ENCODE measurements around the gene KCTD3.

Gene KCTD3

DNA sequence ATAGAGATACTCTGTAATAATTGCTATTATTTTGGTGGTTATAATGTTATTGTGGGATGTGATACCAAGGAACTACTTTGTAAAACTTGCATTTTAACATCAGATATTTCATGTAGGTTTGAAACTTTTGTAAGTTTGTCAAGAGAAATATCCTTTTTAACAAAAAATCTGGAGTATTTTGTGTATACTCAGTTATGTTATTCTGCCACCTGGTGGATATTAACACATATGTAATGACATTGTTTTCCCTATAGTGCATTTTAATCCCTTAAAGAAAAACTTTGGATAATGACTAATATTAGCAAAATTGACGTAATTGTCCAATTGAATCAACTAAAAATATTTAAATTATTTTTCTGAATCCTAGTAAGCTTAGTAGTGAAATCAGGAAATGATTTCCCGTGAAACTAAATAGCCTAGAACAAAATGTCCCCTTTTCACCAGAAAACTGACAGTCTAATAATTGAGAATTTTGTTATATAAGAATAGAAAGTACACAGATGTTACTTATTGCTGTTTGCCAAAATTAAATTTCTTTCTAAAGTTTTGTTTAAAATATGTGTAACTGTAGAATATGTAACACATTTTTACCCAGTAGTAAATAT, 39.6 kb downstream of the KCTD3 start:
- DNase-seq: no peak

DNA sequence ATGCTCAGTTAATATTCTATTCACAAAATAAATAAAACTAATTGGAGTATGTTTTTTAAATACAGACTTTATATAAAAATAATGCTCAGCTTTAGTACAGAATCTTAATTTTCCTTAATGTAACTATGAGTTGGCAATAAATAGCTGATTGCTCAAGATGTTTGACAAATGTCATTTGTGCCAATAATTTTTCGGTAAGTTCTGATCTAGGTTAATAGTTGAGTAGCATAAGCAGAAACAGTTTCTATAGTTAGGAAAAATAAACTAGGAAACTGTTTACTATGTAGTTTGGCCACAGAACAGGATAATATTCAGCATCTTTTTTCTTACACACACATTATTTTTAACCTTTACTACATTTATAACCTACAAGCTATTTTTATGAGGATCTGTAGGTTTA, 40.3 kb downstream of the KCTD3 start:
- no peak for DNase-seq

DNA sequence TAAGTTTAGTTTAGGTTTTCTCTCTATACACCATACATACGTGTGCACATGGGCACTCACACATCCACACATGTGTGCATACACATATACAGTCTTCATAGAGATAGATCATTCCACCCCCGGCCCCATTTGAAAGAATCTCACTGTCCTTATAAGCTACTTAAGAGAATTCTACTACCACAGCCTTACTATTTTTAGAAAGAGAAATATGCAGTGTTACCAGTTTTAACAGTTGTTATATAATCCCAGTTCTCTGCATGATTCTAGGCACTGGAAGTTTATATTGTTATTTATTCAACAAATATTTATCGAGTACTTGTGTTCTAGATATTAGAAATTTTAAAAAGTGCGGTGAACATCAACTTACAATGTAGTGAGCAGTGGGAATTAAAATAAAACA, 41.5 kb downstream of the KCTD3 start:
- DNase-seq: no peak

DNA sequence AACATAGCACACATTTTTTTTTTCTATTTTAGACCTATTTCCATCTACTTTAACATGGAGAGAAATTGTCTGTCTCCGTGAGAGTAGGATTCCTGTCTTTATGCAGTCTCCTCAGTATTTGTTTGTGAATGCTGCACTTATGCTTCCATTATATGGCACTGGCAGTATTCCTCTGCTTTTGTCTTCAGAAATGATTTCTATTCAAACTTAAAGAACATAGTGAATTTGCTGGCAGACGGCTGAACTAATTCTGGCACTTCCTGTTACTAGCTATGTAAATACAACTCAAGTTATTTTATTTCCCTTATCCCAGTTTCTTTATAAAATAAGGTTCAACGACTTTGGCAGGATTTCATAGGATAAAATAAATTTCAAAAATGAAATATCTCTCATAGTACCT, 45.3 kb downstream of the KCTD3 start:
- DNase-seq: no peak

DNA sequence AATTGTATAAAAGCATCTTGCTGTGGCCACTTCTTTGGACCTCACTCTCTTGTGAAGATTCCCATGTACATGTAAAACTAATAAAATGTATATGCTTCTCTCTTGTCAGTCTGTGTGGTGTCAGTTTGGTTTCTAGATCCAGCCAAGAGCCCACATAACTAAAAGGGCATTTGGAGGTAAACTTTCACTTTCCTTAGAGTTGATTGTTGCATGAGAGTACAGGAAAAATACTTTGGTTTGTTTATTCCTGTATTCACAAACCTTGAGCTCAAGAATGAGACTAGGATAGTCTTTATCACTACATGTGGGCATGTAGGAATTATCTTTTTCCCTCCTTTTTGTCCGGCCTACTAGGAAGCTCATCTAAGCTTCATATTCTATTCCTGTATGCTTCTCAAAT, 50.9 kb downstream of the KCTD3 start:
- DNase-seq: no peak

DNA sequence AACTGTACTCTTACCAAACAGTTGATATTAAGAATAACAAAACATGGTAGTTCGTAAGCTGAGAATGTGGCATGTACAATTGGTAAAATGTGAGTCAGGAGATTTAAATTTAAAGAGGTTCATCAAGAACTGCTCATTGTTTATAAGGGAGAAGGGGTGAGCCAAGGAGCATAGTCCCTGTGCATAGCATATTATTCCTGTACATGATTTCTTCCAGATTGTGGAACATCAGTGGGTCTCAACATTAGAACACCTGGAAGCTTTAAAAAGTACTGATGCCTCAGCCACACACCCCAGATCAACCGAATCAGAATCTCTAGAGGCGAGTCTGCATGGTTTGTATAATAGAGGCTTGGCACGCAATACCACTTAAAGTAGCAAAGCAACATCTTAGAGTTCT, 56.1 kb downstream of the KCTD3 start:
- DNase-seq: no peak

DNA sequence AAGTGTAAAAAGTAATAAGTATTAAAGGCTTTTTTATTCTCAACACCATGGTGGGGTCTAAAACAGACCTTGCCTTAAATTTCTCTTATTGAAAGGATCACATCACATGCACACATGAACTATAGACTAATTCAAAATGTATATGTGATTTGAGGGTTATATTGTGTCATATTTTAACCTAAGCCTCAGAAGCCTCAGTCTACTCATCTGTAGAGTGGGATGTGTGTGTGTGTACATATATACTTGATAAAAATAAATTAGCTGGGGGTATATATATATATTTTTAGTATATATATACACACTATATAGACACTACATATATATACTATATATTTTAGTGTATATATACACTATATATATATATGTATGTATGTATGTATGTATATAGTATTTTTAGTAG, 58.8 kb downstream of the KCTD3 start:
- DNase-seq: no peak

DNA sequence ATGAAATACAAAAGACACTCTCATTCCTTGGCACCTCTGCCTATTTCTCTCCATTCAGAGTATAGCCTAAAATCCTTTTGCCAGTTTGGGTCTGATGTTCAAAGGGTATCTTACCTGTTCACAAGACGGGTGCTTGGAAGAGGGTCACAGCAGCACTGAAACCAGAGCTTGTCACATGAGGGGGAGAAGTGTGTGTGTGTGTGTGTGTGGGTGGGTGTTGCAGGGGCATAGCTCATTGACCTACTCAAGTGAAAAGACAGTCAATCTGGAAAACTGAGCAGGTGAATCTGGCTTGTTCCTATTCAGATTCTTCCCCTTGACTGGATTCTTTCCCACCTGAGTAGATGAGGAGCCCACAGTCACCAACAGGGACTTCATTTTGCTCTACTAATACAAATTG, 63.9 kb downstream of the KCTD3 start:
- no peak for DNase-seq

DNA sequence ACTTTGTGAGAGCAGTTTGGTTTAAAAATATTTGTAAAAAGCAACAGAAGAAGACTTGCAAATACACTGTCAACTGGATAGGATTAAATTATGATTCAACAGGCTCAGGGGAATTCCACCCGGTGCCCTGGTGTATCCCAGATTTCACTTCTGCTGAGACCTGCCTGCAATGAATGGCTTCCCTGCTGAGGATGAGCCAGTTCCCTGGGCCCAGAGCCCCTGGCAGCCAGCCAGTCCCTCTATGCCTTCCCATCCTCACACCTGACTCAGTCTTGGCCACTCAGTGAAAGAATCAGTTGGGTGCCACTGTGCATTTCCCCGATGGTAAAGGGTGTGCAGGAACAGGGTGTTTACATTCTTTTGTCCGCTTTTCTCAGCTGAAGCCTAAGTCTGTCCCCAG, 64.4 kb downstream of the KCTD3 start:
- DNase-seq: no peak

DNA sequence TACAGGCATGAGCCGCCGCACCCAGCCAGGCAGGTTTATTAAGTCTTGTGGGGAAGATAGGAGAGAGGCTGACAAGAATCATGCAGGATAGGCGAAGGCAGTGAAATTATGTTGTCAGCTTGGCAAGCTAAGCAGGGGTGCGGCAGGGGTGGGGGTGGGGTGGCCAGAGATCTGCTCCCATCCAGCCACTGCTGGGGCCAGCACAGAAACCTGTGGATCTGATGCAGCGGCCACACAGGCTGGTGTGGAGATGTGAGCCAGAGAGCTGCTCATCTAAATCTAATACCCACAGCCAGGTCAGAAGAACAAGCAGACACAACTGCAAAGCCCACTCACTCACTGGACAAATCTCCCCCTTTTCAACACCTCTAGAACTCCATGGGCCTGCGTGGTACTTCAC, 68.7 kb downstream of the KCTD3 start:
- DNase-seq: no peak

DNA sequence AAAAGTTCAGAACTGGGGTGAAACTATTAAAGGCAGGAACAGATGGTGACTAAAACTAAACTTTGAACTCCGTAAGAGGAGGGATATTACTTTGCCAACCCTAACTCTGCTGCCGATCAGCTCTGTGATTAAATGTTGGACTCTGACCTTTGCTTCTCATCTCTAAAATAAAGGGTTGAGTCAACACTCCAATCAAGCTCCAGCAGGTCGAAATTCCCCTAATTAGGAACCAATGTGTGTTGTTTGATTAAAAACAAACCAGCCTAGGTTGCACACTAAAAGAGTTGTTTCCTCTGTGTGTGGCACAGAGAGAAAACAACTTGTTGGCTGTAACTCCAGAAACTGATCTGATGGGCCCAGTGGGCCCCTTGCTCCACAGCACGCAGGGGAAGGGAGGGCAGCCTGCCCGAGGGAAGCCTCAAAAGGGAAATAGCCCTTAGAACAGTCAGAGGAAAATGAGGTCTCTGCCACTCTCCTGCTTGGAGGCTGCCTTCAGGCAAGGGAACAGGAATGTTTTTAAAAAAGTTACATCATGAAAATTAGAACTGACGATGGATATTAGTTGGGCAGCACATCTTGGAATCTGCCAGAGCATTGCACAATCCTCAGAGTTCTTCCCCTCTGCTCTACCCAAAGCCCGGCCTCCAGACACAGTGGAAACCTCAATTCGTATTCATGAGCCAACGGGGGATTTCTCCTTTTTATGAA, 69.3 kb downstream of the KCTD3 start:
- DNase-seq: no peak

DNA sequence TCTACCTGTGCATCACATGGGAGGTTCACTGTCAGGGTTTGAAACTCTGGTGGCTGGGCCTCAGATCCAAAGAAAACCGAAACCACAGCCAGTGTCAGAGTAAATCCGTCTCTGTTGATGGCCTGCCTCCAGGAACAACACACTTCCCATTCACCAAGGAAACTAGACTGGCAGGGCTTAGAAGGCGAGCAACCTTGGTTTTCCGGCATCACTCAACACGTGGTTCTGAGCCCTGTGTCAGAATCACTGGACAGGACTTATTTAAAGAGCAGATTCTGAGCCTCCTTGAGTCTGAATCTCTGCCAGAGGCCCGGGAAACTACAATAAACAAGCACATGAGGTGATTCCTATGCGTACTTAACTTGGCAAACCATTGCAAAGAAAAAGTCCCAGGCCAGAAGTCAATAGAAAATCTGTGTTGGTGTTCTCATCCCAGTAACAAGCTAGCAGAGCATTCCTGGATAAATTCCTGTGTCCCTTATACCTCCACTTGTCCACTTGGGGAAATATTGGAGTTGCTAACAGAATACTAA, 70.0 kb downstream of the KCTD3 start:
- no peak for DNase-seq

DNA sequence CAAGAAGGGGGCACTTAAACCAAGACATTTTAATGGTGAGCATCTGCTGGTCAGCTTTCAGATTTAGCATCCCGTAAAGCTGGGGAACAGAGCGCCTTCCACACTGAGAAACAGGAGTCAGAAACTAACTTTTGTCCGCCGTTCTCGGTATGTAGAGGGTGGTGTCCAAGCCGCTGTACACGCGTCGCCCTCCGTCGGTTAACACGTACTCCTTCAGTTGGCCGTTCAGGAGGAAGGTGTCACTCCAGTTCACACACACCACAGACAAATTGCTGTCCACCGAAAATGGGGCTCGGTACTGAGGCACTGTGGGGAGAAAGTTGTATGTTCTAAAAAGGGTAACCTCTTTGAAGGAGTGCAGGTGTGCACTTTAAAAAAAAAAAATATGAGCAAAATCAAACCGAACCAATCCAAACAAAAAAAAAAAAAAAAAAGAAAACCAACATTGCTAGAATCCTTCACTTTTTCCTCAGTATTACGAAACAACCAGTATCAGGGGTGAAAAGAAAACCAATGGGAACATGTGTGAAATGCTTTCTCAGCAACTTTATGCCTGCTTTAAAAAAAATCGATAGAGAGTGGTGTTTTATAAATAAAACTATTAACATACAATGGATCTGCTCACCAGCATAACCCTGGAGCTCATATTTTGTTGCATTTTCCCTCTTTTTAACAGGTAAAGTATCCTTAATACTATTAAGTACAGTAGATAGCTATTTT, 73.5 kb downstream of the KCTD3 start:
- no peak for DNase-seq

DNA sequence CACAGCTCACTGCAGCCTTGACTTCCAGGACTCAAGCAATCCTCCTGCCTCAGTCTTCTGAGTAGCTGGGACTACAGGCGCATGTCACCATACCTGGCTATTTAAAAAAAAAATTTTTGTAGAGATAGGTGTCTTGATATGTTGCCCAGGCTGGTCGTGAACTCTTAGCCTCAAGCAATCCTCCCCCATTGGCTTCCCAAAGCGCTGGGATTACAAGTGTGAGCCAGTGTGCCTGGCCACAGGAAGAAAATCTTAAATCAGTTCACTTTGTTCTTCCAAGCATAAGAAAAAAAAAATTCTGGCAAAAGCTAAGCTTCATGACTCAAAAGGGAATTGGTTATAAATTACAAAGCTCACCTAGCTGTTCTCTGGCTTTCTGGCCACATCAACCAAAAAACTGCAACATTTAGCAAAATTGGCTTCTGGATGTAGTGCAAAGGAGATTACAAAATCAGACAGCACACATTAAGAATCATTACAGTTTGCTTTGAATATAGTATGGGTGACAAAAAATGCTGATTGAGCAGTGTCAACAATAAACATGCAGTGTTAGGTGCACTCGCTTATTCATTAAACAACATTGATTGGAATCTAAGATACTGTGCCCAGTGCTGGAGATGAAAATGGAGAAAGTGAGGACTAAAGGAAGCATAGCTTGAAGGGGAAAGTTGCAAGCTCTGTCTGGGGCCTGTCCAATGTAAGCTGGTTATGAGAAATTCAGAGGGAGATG, 76.7 kb downstream of the KCTD3 start:
- no peak for DNase-seq

DNA sequence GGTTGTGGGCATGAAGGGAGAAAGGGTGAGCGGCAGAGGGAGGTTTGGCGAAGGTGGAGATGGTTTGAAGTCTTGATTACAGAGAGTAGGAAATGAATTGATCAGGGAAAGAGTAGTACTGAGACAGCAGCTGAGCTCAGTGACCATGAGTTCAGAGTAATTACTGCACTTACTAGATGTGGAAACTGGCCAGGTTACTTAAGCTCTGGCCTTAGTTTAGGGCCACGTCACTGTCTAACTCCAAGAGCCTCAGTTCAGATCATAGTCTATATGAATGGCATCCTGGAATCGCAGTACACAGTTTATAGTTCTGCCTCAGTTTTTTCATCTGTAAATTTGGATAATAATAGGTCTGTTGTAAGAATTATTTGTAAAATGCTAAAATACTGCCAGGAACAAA, 78.1 kb downstream of the KCTD3 start:
- no peak for DNase-seq

DNA sequence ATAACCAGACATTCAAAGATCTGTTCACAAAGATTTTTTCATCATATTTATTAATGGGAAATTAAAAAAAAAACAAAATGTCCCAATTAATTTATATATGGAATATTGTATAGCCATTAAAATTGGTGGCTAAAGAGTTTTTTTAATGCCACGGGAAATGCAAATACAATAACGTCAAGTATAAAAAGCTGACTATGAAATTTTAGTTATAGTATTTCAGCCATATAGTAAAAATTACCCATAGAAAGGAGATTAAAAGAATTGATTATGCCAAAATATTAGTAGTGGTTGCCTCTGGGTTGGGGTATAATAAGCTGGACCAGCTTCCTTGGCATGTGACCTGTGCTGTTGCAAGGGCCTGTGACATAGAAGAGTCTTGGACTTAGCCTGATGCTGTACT, 78.8 kb downstream of the KCTD3 start:
- DNase-seq: no peak

DNA sequence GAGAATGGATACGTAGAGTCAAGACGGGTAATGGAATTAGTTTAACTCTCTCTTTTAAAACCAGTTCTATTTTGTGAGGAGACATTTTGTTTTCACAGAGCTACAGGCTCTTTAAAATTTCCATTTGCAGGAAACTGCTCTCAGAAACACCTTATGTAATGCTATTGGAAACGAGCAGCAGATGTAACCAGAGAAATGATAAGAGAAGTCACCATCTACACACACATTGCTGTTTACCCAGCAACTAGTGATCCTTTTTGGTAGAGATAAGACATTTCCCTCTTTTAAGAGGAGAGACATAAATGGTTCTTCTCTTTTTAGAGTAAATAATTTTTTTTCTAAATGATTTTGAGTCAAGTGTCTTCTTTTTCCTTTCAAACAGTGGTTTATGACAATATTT, 80.6 kb downstream of the KCTD3 start:
- DNase-seq: no peak

DNA sequence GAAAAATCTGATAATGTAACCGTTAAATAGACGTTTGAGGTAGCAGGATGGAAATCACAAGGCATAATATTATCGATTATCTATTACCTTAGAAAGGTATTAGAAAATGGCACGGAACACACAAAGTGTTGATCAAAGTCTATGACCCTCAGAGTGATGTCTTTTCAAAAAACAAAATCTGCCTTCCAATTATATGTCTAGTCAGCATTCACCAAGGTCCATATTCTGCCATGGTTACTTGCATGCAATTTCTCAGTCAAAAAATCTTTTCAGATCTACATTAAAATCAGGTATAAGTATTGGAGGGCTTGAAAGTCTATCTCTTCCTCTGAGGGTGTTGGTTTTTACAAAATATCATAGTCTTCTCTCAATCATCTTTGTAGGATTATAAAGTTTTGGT, 81.9 kb downstream of the KCTD3 start:
- no peak for DNase-seq

DNA sequence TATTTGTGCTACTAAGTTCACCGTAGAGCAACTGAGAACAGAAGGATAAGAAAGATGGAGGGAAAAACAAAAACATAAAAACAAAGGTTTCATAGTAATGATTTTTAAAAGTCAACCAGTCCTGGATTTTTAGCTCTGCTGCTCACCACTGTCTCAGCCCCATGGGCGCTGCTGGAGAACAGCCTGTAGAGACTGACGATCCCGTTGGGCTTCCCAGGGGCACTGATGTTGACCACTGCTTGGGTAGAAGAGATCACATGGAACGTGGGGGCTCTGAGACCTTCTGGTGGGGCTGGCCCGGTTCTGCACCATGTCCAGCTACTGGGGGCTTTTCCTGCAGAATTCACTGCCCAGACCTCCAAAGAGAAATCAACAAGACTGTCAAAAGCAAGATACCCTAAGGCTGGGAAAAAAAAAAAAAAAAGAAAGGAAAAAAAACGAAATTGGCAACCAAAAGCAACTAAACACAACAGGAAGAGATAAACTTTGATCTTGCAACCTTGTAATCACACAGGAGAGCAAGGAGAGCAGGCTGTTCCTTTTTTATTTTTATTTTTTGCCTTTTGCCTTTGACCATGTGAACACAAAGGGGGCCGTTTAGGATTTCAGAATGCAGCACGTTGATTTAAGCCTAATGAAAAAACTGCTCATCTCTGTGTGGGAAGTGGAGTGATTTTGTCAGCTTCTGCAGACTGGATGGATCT, 83.5 kb downstream of the KCTD3 start:
- no peak for DNase-seq

DNA sequence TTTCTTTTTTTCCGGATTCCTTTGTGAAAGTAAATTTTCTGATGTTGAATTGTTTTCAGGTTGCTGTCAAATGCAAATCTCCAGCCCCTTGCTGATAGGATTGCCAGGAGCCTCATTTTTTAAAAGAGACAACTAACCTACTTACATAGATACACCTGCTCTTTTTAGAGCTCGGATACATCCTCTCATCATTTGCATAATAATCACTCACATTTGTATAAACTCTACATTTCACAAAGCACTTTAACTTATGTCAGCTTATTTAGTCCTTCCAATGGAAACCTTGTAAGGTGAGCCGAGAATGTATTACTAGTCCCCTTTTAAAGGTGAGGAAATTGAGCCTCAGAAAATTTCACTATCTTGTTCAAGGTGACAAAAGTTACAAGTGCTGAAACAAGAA, 84.8 kb downstream of the KCTD3 start:
- no peak for DNase-seq

DNA sequence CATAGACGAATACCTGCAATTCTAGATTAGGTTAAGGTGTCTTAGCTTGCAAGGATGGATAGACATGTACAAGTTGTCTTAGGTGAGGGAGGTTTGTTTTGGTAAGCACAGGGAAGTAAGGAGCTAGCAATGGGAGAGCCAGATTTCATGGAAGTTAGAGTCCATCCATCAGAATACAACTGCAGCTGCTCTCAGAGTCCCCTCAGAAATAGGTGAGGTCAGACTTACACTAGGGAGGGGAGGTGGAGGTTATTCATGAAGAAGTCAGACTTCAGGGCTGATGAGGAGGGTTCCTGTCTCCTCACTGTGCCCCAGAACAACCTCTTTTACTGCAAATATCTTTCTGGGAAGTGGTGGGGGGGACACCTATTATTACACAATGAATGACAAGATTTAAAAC, 85.3 kb downstream of the KCTD3 start:
- no peak for DNase-seq

DNA sequence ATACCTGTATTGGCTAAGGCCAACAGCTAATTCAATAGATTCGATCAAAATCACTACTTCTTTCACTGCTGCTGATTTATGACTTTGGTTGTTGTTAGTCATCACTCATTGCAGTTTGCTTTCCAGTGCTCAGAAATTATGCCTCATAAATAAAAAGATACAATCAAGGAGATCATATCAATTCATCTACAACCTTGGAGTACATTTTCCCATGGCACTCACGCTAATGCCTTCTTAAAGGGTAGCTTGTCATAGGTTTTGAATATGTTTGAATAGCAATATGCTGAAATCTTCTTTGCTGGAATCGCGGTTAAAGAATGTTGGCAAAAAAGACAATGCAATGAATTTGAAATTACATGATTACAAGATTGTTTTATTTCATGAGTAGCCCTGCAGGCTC, 89.9 kb downstream of the KCTD3 start:
- no peak for DNase-seq

DNA sequence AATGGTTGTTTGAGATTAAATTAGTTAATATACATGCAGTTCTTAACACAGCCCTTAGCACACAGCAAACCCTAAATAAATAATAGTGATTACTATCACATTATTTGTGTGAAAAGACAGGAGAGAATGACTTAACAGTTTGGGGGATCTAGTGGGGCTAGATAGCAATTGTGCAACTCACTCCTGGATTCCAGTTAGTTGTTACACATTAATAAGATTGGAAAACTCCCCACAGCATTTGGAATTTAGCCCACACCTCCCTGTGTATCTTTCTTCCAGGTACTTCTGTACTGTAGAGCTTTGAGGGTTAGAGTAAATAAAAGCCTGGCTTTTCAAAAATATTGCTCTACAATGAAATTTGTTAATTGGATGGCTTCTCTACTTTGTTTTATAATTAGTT, 93.2 kb downstream of the KCTD3 start:
- no peak for DNase-seq
